Measurements from ENCODE around the gene CROCC2. TPM values are rescaled to one million over a fixed set of nuclear protein-coding genes. Genes with fewer than 3 reads are reported as not detected.

The CROCC2 gene
- total and polyA plus RNA-seq, 7 donors: 0.01 TPM; not detected in 6

DNA sequence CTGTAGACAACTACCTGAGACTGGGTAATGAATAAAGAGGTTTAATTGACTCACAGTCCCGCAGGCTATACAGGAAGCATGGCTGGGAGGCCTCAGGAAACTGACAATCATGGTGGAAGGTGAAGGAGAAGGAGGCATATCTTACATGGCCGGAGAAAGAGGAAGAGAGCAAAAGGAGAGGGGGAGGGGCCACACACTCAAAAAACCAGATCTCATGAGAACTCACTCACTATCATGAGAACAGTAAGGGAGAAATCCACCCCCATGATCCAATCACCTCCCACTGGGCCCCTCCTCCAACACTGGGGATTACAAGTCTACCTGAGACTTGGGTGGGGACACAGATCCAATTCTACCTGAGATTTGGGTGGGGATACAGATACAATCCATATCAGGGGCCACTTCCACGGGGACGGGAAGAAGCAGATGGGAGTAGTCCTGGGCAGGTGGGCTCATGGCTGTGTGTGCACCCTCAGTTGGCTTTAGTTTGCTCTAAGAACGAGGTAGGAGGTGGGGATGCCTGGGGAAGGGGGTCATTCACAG lies 20.0 kb upstream of the CROCC2 start:
- peak in 1 of 2 donors; percentile 3 for DNase-seq
- no peak for ATAC-seq

DNA sequence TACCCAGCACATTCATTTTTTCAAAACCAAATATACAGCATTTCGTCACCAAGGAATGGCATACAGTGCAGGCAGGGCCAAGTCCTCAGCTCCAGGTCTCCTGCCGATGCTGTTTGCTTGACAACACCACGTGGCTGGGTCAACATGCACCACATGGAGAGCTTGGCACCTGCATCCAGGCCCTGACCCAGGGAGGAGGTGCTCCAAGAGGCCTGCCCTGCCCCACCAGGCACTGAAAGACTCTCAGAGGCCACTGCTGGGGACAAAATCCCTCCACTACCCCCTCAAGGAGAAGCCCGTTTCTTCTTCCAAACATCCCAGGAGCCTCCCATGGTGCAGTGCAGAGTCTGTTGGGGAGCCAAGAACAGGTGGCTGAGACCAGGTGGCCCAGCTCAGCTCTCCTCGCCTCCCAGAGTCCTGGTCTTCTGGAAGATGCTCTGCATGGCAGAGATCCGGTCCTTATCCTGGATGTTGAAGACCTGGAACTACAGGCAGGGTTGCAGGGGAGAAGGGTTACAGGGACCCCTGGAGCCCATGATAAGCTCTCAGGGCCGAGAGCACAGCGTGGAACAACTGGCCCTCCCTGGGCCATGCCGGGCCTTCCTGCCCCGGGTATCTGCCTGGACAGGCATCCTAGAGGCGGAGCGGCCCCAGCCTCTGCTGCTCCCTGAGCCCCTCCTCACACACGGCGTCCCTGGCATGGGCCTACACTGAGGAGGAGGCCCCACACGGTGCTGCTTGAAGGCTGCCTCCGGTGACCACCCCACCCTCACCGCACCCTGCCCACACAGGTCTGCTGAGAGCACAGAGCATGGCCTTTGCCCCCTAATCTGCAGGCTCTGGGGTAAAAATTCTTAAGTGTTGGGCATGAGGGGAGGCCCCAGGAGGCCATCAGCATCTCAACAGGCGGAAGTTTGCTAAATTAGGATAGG lies 19.2 kb upstream of the CROCC2 start:
- H3K27ac ChIP-seq: no peak overlapping the region
- no peaks in the 10 kb centered on the region for H3K36me3 ChIP-seq (ENCODE audit: insufficient read depth in 1 of 2, low read depth in 1 of 2)
- H3K27me3 ChIP-seq (ENCODE audit: insufficient read depth in 3 of 3, low read length in 2 of 3): no peaks in the 10 kb centered on the region
- 75 to 78% (median 77%) methylated on average over 17 to 18 of the region's 18 CpGs for WGBS, 3 donors
- DNase-seq (peak in 1 of 2 donors; percentile 36), ATAC-seq (no peak)
- TF ChIP-seq, protein P1, sequence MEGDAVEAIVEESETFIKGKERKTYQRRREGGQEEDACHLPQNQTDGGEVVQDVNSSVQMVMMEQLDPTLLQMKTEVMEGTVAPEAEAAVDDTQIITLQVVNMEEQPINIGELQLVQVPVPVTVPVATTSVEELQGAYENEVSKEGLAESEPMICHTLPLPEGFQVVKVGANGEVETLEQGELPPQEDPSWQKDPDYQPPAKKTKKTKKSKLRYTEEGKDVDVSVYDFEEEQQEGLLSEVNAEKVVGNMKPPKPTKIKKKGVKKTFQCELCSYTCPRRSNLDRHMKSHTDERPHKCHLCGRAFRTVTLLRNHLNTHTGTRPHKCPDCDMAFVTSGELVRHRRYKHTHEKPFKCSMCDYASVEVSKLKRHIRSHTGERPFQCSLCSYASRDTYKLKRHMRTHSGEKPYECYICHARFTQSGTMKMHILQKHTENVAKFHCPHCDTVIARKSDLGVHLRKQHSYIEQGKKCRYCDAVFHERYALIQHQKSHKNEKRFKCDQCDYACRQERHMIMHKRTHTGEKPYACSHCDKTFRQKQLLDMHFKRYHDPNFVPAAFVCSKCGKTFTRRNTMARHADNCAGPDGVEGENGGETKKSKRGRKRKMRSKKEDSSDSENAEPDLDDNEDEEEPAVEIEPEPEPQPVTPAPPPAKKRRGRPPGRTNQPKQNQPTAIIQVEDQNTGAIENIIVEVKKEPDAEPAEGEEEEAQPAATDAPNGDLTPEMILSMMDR (IDR thresholded peaks at IDR 0.05): no peak
- no peaks in the 10 kb centered on the region for H3K9me3 ChIP-seq
- intact Hi-C loops (cut with DNase I): no loop called here
- H3K4me1 ChIP-seq: no peaks in the 10 kb centered on the region
- H3K4me3 ChIP-seq: no peak overlapping the region

More for the DNA sequence above, 20.0 kb upstream of the CROCC2 start:
- intact Hi-C loops (cut with DNase I): no loop called here
- TF ChIP-seq, protein P1 (IDR thresholded peaks at IDR 0.05): no peak
- WGBS, 3 donors: 78 to 90% (median 85%) methylated on average over 5 of the region's 5 CpGs
- Histone ChIP-seq H3K27me3 (ENCODE audit: insufficient read depth in 3 of 3, low read length in 2 of 3) (no peaks in the 10 kb centered on the region), H3K36me3 (ENCODE audit: insufficient read depth in 1 of 2, low read depth in 1 of 2) (no peaks in the 10 kb centered on the region), H3K4me1 (no peaks in the 10 kb centered on the region), H3K27ac (no peak overlapping the region), H3K9me3 (no peaks in the 10 kb centered on the region), H3K4me3 (no peak overlapping the region)

GRCh38 chr2:240887631-240888030 lies 18.5 kb upstream of the CROCC2 start:
- TF ChIP-seq, protein P1 (IDR thresholded peaks at IDR 0.05): no peak
- ATAC-seq: no peak
- Histone ChIP-seq H3K4me3 (no peak overlapping the region), H3K4me1 (no peaks in the 10 kb centered on the region), H3K27ac (no peak overlapping the region), H3K36me3 (ENCODE audit: insufficient read depth in 1 of 2, low read depth in 1 of 2) (no peaks in the 10 kb centered on the region), H3K27me3 (ENCODE audit: insufficient read depth in 3 of 3, low read length in 2 of 3) (no peaks in the 10 kb centered on the region), H3K9me3 (no peaks in the 10 kb centered on the region)
- intact Hi-C loops (cut with DNase I): no loop called here
- WGBS, 3 donors: 88 to 93% (median 89%) methylated on average over 4 of the region's 4 CpGs
- peak in 1 of 2 donors; percentile 42 for DNase-seq

- H3K36me3 ChIP-seq (ENCODE audit: insufficient read depth in 1 of 2, low read depth in 1 of 2): no peaks in the 10 kb centered on the region
- no peaks in the 10 kb centered on the region for H3K27me3 ChIP-seq (ENCODE audit: insufficient read depth in 3 of 3, low read length in 2 of 3)
- no peaks in the 10 kb centered on the region for H3K4me1 ChIP-seq
- no peaks in the 10 kb centered on the region for H3K9me3 ChIP-seq
- intact Hi-C loops (cut with DNase I): no loop called here
- H3K4me3 ChIP-seq: no peak overlapping the region
- H3K27ac ChIP-seq: no peak overlapping the region
- ATAC-seq (no peak), DNase-seq (peak; percentile 13 to 39)
- 91 to 92% (median 91%) methylated on average over 31 to 37 of the region's 37 CpGs for WGBS, 3 donors
- TF ChIP-seq, protein P1 (IDR thresholded peaks at IDR 0.05): no peak
Measured at GRCh38 chr2:240888130-240888889, 17.8 kb upstream of the CROCC2 start.

Measured in psoas muscle (tissue), 8 donors.